ENCODE results near the gene MESP1.

The MESP1 gene

GRCh38 chr15:89781891-89782618, 31.0 kb upstream of the MESP1 start:
- H3K27me3 ChIP-seq (ENCODE audit: insufficient read depth, low read depth), result no peaks in the 10 kb centered on the region
- no peaks in the 10 kb centered on the region for H3K79me2 ChIP-seq (ENCODE audit: insufficient read depth, low read depth)
- H3K4me2 ChIP-seq, result peak overlapping the region; percentile 65
- no peak for TF ChIP-seq CTCF (conservative IDR thresholded peaks at IDR 0.05; ENCODE audit: low read depth, low read length)
- H3K4me1 ChIP-seq (ENCODE audit: low read depth, poor library complexity, severe bottlenecking), result peaks cover 49% of the 10 kb centered on the region
- no peaks in the 10 kb centered on the region for H4K20me1 ChIP-seq (ENCODE audit: insufficient read depth)
- H3K9ac ChIP-seq, result peak overlapping the region; percentile 74; the same call in 1 of the 2 replicates
- peak overlapping the region; percentile 48 for H2AFZ ChIP-seq (ENCODE audit: low read depth)
- peak overlapping the region; percentile 91 for H3K27ac ChIP-seq
- H3K36me3 ChIP-seq (ENCODE audit: insufficient read depth), result no peaks in the 10 kb centered on the region
- no peak overlapping the region for H3K4me3 ChIP-seq (IDR thresholded peaks at IDR 0.05; ENCODE audit: insufficient read depth, low read depth, low read length)

DNA sequence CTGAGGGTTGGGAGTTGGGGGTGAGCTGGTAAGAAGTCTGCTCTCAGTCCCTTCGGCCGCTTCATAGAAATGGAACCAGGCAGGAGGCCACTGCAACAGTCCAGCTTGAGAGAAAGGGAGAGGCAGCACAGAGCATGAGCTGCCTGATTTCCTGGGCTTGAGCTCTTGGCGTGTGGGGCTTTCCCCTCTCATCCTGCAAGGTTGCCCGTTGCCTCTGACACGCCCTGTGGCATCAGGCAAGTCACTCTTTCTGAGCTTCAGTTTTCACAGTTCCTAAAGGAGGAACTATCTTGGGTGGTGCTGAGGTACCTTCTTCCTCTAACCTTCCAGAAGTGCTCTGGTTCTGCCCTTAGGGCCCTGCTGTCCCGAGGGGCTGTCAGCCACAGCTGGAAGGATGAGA, 30.0 kb upstream of the MESP1 start:
- Histone ChIP-seq H3K4me2 (peak overlapping the region; percentile 65), H4K20me1 (ENCODE audit: insufficient read depth) (no peaks in the 10 kb centered on the region), H3K4me3 (IDR thresholded peaks at IDR 0.05; ENCODE audit: insufficient read depth, low read depth, low read length) (no peak overlapping the region), H2AFZ (ENCODE audit: low read depth) (peak overlapping the region; percentile 48), H3K27ac (peak overlapping the region; percentile 91), H3K4me1 (ENCODE audit: low read depth, poor library complexity, severe bottlenecking) (peaks cover 52% of the 10 kb centered on the region), H3K79me2 (ENCODE audit: insufficient read depth, low read depth) (no peaks in the 10 kb centered on the region), H3K36me3 (ENCODE audit: insufficient read depth) (no peaks in the 10 kb centered on the region), H3K27me3 (ENCODE audit: insufficient read depth, low read depth) (no peaks in the 10 kb centered on the region), H3K9ac (peak overlapping the region; percentile 74)
- TF ChIP-seq CTCF (conservative IDR thresholded peaks at IDR 0.05; ENCODE audit: low read depth, low read length), result no peak

DNA sequence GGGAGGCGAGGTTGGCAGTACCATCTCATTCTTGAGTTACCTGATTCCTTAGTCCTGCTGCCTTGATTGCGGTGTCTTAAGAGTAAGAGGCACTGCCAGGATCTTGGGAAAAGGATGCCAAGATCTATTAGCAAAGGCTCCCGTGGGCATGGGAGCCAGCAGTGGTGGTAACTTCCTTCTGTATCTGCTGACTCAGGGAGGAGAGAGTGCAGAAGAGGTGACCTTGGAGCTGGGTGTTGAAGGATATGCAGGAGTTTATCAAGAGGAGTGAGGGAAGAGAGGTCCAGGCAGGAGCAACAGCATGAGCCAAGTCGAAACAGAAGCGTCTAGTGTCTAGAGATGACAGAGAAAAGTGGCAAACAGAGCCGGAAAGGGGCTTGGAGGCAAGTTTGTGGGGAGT, 29.6 kb upstream of the MESP1 start:
- no peak for TF ChIP-seq CTCF (conservative IDR thresholded peaks at IDR 0.05; ENCODE audit: low read depth, low read length)
- Histone ChIP-seq H3K9ac (peak overlapping the region; percentile 74), H3K4me1 (ENCODE audit: low read depth, poor library complexity, severe bottlenecking) (peaks cover 56% of the 10 kb centered on the region), H3K27ac (peak overlapping the region; percentile 91), H2AFZ (ENCODE audit: low read depth) (peak overlapping the region; percentile 48), H3K27me3 (ENCODE audit: insufficient read depth, low read depth) (no peaks in the 10 kb centered on the region), H3K4me3 (IDR thresholded peaks at IDR 0.05; ENCODE audit: insufficient read depth, low read depth, low read length) (no peak overlapping the region), H3K36me3 (ENCODE audit: insufficient read depth) (no peaks in the 10 kb centered on the region), H3K79me2 (ENCODE audit: insufficient read depth, low read depth) (no peaks in the 10 kb centered on the region), H3K4me2 (peak overlapping the region; percentile 65), H4K20me1 (ENCODE audit: insufficient read depth) (no peaks in the 10 kb centered on the region)

- no peaks in the 10 kb centered on the region for H3K36me3 ChIP-seq (ENCODE audit: insufficient read depth)
- no peaks in the 10 kb centered on the region for H4K20me1 ChIP-seq (ENCODE audit: insufficient read depth)
- H2AFZ ChIP-seq (ENCODE audit: low read depth), result no peak overlapping the region
- H3K4me2 ChIP-seq, result no peak overlapping the region
- peaks cover 57% of the 10 kb centered on the region for H3K4me1 ChIP-seq (ENCODE audit: low read depth, poor library complexity, severe bottlenecking)
- no peak overlapping the region for H3K4me3 ChIP-seq (IDR thresholded peaks at IDR 0.05; ENCODE audit: insufficient read depth, low read depth, low read length)
- H3K9ac ChIP-seq, result no peak overlapping the region
- TF ChIP-seq CTCF (conservative IDR thresholded peaks at IDR 0.05; ENCODE audit: low read depth, low read length), result no peak
- H3K27me3 ChIP-seq (ENCODE audit: insufficient read depth, low read depth), result no peaks in the 10 kb centered on the region
- peak overlapping the region; percentile 4; the same call in 1 of the 2 replicates for H3K27ac ChIP-seq
- no peaks in the 10 kb centered on the region for H3K79me2 ChIP-seq (ENCODE audit: insufficient read depth, low read depth)
These were observed 27.8 kb upstream of the MESP1 start for GRCh38 chr15:89778861-89779260.

All from KMS-11 (cell line).